OCI-LY3 (cell line): Measurements from ENCODE around the gene LAMC2.

Experiments
- H2AFZ ChIP-seq: fragments of 200-600, 300-600 bp; shearing (Covaris generic); 2 replicates; pipeline ENCODE4 v1.6.0; 2014; ENCODE audit warnings: antibody characterized with exemption, low read depth, low read length
- H3K27ac ChIP-seq: fragments of 200-600, 300-600 bp; sonication (generic); 2 replicates; pipeline ENCODE4 v1.5.1; 2014; ENCODE audit warnings: mild to moderate bottlenecking, low read length, moderate library complexity, mixed read lengths
- H3K27me3 ChIP-seq: fragments of 200-600, 300-600 bp; sonication (generic); 2 replicates; pipeline ENCODE4 v1.6.1; 2014; ENCODE audit warnings: low read depth, low read length, mixed read lengths
- H3K36me3 ChIP-seq: fragments of 200-600, 300-600 bp; sonication (generic); replicated peaks from 2 replicates; pipeline ENCODE3; 2014; ENCODE audit warnings: low read depth, low read length, mixed read lengths
- H3K4me1 ChIP-seq: fragments of 300-600, 200-600 bp; sonication (generic); 2 replicates; pipeline ENCODE4 v1.6.1; 2014; ENCODE audit warnings: low read length, mixed read lengths
- H3K4me2 ChIP-seq: fragments of 200-600, 300-600 bp; sonication (generic); 2 replicates; pipeline ENCODE4 v1.6.1; 2014; ENCODE audit warnings: low read length, mixed read lengths
- H3K4me3 ChIP-seq: fragments of 300-600, 200-600 bp; sonication (generic); 2 replicates; pipeline ENCODE4 v1.5.1; 2014; ENCODE audit warnings: antibody characterized with exemption, mild to moderate bottlenecking, low read length, moderate library complexity
- H3K79me2 ChIP-seq: fragments of 300-600, 200-600 bp; shearing (Covaris generic); 2 replicates; pipeline ENCODE4 v1.6.1; 2014; ENCODE audit warnings: mild to moderate bottlenecking, low read length, mixed read lengths
- H3K9ac ChIP-seq: fragments of 300-600, 200-600 bp; shearing (Covaris generic); 2 replicates; pipeline ENCODE4 v1.6.0; 2014; ENCODE audit warnings: mild to moderate bottlenecking, low read length, moderate library complexity
- H3K9me3 ChIP-seq: fragments of 200-600, 300-600 bp; shearing (Covaris generic); 2 replicates; pipeline ENCODE4 v1.6.1; 2014; ENCODE audit warnings: low read length, mixed read lengths; ENCODE audit not compliant: insufficient read depth
- H4K20me1 ChIP-seq: fragments of 200-600, 300-600 bp; sonication (generic); 2 replicates; pipeline ENCODE4 v1.6.1; 2016; ENCODE audit warnings: low read length, mixed read lengths; ENCODE audit not compliant: insufficient read depth
- EZH2phosphoT487 ChIP-seq: fragments of 200-600 bp; shearing (Covaris generic); IDR thresholded peaks from 2 replicates; pipeline ENCODE4 v1.6.1; 2018; ENCODE audit warnings: antibody characterized with exemption, mixed run types, low read depth
- TF ChIP-seq, protein P1 (sequence below): fragments of 200-600, 300-600 bp; sonication (generic); IDR thresholded peaks from 2 replicates; pipeline ENCODE4 v1.5.1; 2014; ENCODE audit warnings: antibody characterized with exemption, low read length, low read depth

The LAMC2 gene

GRCh38 chr1:183218027-183218618 lies 32.1 kb downstream of the LAMC2 start:
- Histone ChIP-seq H3K4me1 (peaks cover 13% of the 10 kb centered on the region), H3K27ac (no peak overlapping the region), H2AFZ (no peak overlapping the region)

GRCh38 chr1:183218971-183219615 lies 33.0 kb downstream of the LAMC2 start:
- H3K9me3 ChIP-seq, result no peaks in the 10 kb centered on the region
- no peaks in the 10 kb centered on the region for H3K36me3 ChIP-seq
- no peak overlapping the region for H3K4me2 ChIP-seq
- H3K4me3 ChIP-seq, result no peak overlapping the region
- peaks cover 59% of the 10 kb centered on the region for H3K27me3 ChIP-seq
- no peaks in the 10 kb centered on the region for H4K20me1 ChIP-seq
- TF ChIP-seq, protein P1, sequence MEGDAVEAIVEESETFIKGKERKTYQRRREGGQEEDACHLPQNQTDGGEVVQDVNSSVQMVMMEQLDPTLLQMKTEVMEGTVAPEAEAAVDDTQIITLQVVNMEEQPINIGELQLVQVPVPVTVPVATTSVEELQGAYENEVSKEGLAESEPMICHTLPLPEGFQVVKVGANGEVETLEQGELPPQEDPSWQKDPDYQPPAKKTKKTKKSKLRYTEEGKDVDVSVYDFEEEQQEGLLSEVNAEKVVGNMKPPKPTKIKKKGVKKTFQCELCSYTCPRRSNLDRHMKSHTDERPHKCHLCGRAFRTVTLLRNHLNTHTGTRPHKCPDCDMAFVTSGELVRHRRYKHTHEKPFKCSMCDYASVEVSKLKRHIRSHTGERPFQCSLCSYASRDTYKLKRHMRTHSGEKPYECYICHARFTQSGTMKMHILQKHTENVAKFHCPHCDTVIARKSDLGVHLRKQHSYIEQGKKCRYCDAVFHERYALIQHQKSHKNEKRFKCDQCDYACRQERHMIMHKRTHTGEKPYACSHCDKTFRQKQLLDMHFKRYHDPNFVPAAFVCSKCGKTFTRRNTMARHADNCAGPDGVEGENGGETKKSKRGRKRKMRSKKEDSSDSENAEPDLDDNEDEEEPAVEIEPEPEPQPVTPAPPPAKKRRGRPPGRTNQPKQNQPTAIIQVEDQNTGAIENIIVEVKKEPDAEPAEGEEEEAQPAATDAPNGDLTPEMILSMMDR, result no peak
- TF ChIP-seq EZH2phosphoT487, result no peak
- H3K27ac ChIP-seq, result no peak overlapping the region
- no peak overlapping the region for H3K9ac ChIP-seq
- no peak overlapping the region for H2AFZ ChIP-seq
- H3K79me2 ChIP-seq, result no peaks in the 10 kb centered on the region
- peaks cover 13% of the 10 kb centered on the region for H3K4me1 ChIP-seq

More at GRCh38 chr1:183218027-183218618, 32.1 kb downstream of the LAMC2 start:
- Histone ChIP-seq H4K20me1 (no peaks in the 10 kb centered on the region), H3K27me3 (peaks cover 53% of the 10 kb centered on the region), H3K79me2 (no peaks in the 10 kb centered on the region), H3K4me3 (no peak overlapping the region), H3K4me2 (no peak overlapping the region), H3K36me3 (no peaks in the 10 kb centered on the region), H3K9me3 (no peaks in the 10 kb centered on the region), H3K9ac (no peak overlapping the region)
- TF ChIP-seq, protein P1, result no peak
- no peak for TF ChIP-seq EZH2phosphoT487

GRCh38 chr1:183219616-183220009 lies 33.5 kb downstream of the LAMC2 start:
- Histone ChIP-seq H3K4me3 (no peak overlapping the region), H3K36me3 (no peaks in the 10 kb centered on the region), H3K27me3 (peaks cover 58% of the 10 kb centered on the region), H3K79me2 (no peaks in the 10 kb centered on the region), H3K4me1 (peaks cover 11% of the 10 kb centered on the region), H3K4me2 (no peak overlapping the region), H3K9ac (no peak overlapping the region), H2AFZ (no peak overlapping the region), H4K20me1 (no peaks in the 10 kb centered on the region), H3K9me3 (no peaks in the 10 kb centered on the region), H3K27ac (no peak overlapping the region)
- TF ChIP-seq, protein P1, result no peak
- no peak for TF ChIP-seq EZH2phosphoT487

- no peaks in the 10 kb centered on the region for H3K36me3 ChIP-seq
- no peaks in the 10 kb centered on the region for H4K20me1 ChIP-seq
- H3K4me2 ChIP-seq, result no peak overlapping the region
- TF ChIP-seq, protein P1, result no peak
- no peak for TF ChIP-seq EZH2phosphoT487
- H3K4me3 ChIP-seq, result no peak overlapping the region
- H3K27me3 ChIP-seq, result peaks cover 63% of the 10 kb centered on the region
- no peaks in the 10 kb centered on the region for H3K4me1 ChIP-seq
- no peaks in the 10 kb centered on the region for H3K79me2 ChIP-seq
- no peak overlapping the region for H3K27ac ChIP-seq
- no peak overlapping the region for H3K9ac ChIP-seq
- H3K9me3 ChIP-seq, result no peaks in the 10 kb centered on the region
- H2AFZ ChIP-seq, result no peak overlapping the region
Measured at GRCh38 chr1:183222909-183223308, 36.8 kb downstream of the LAMC2 start.
